HUES6 (cell line): Measurements from ENCODE around the gene PCYT2.
A peak's percentile ranks its signal among the peaks of the same experiment; 100 is the strongest.

Source experiments
- H3K27ac ChIP-seq: 2 replicates; pipeline ENCODE4 v1.7.0; 2013; ENCODE audit warnings: low read depth, mild to moderate bottlenecking, low read length, inconsistent platforms
- H3K27me3 ChIP-seq: 2 replicates; pipeline ENCODE4 v1.6.1; 2013; ENCODE audit warnings: low read length; ENCODE audit not compliant: control insufficient read depth, insufficient read depth
- H3K36me3 ChIP-seq: 2 replicates; pipeline ENCODE4 v1.6.1; 2013; ENCODE audit warnings: low read length; ENCODE audit not compliant: control insufficient read depth, insufficient read depth
- H3K4me1 ChIP-seq: 2 replicates; pipeline ENCODE4 v1.6.1; 2013; ENCODE audit warnings: low read length; ENCODE audit not compliant: control insufficient read depth, insufficient read depth
- H3K4me3 ChIP-seq: 2 replicates; pipeline ENCODE4 v1.5.1; 2013; ENCODE audit warnings: low read depth, low read length
- H3K9ac ChIP-seq: one replicate; pipeline ENCODE4 v1.6.1; 2013; ENCODE audit warnings: mild to moderate bottlenecking, low read length
- H3K9me3 ChIP-seq: 2 replicates; pipeline ENCODE4 v1.6.1; 2013; ENCODE audit warnings: low read depth, low read length; ENCODE audit not compliant: control insufficient read depth, insufficient read depth

Gene PCYT2

DNA sequence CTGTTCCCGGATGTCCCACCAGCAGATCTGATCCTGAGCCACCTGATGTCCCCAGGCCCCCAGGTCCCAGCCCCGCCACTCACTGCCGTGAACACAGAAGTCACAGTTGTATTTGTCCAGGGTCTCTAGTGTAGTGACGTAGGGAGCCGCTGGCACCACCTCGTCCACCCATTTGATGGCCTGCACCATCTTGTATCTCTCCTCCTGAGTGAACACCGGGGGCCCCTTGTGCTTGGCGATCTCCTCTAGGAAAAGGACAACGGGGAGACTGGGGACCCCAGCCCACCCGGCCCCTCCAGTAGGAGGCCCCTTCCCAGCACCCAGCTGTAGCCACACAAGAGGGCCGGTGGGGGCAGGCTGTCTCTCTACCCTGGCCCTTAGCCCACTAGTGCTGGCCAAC, 2.4 kb downstream of the PCYT2 start:
- peaks cover 8% of the 10 kb centered on the region for H3K4me1 ChIP-seq
- H3K4me3 ChIP-seq: no peak overlapping the region
- H3K9ac ChIP-seq: no peak overlapping the region
- H3K36me3 ChIP-seq: peaks cover 67% of the 10 kb centered on the region
- H3K27ac ChIP-seq: no peak overlapping the region
- no peaks in the 10 kb centered on the region for H3K27me3 ChIP-seq
- no peaks in the 10 kb centered on the region for H3K9me3 ChIP-seq

GRCh38 chr17:81907219-81908145, 3.7 kb downstream of the PCYT2 start:
- Histone ChIP-seq H3K27ac (no peak overlapping the region), H3K9me3 (no peaks in the 10 kb centered on the region), H3K4me3 (no peak overlapping the region), H3K4me1 (peaks cover 12% of the 10 kb centered on the region), H3K27me3 (peaks cover 6% of the 10 kb centered on the region), H3K9ac (no peak overlapping the region), H3K36me3 (peaks cover 55% of the 10 kb centered on the region)

GRCh38 chr17:81906476-81907218, 4.6 kb downstream of the PCYT2 start:
- Histone ChIP-seq H3K9me3 (no peaks in the 10 kb centered on the region), H3K9ac (no peak overlapping the region), H3K4me3 (no peak overlapping the region), H3K4me1 (peaks cover 14% of the 10 kb centered on the region), H3K36me3 (peaks cover 51% of the 10 kb centered on the region), H3K27ac (no peak overlapping the region), H3K27me3 (peaks cover 13% of the 10 kb centered on the region)

DNA sequence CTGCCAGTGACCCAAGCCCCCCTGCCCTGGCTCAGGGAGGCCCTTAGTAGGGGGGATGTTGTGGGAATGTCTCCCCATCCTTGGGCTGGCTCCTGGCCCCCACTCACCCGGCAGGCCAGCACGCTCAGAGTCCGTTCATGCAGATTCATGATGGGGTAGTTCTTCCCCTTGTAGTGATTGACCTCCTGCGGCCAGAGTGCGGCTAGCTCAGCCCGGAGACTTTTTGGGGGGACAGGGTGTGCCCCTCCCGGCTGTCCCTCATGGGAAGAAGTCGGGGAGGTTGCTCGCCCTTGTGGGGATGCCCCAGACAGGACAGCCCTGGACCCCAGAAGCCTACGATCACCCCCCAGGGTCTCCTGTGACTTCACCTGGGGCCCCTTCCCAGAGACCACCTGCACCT, 5.2 kb downstream of the PCYT2 start:
- Histone ChIP-seq H3K4me1 (peaks cover 17% of the 10 kb centered on the region), H3K27me3 (peaks cover 19% of the 10 kb centered on the region), H3K9ac (no peak overlapping the region), H3K9me3 (no peaks in the 10 kb centered on the region), H3K27ac (no peak overlapping the region), H3K36me3 (peaks cover 51% of the 10 kb centered on the region), H3K4me3 (no peak overlapping the region)

DNA sequence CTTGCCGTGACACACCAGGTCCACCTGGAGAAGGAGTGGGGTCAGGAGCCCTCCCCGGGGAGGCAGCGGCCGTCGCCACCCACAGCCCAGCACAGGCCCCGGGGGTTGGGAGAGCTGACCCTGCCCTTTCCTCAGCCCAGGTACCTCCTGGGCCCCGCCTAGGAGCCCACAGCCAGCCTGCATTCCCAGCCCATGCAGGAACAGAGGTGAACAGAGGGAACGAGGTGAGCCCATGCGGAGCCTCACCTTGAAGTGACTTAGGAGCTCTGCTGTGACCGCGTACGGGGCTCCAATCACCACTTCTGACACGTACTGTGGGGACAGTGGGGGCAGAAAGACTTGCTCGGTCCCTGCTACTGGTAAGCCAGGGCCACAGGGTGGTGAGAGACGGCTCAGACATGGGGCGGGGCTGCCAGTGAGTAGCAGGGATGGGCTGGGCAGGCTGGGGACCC, 5.7 kb downstream of the PCYT2 start:
- Histone ChIP-seq H3K9me3 (no peaks in the 10 kb centered on the region), H3K4me3 (no peak overlapping the region), H3K9ac (no peak overlapping the region), H3K27me3 (peaks cover 20% of the 10 kb centered on the region), H3K36me3 (peaks cover 53% of the 10 kb centered on the region), H3K4me1 (peaks cover 17% of the 10 kb centered on the region), H3K27ac (no peak overlapping the region)

- no peak overlapping the region for H3K9ac ChIP-seq
- peaks cover 59% of the 10 kb centered on the region for H3K36me3 ChIP-seq
- no peak overlapping the region for H3K4me3 ChIP-seq
- no peaks in the 10 kb centered on the region for H3K9me3 ChIP-seq
- H3K27me3 ChIP-seq: peaks cover 20% of the 10 kb centered on the region
- H3K4me1 ChIP-seq: peaks cover 10% of the 10 kb centered on the region; the same call in 1 of the 2 replicates
- no peak overlapping the region for H3K27ac ChIP-seq
Observed at GRCh38 chr17:81904600-81905423, 6.4 kb downstream of the PCYT2 start.

- peaks cover 63% of the 10 kb centered on the region for H3K36me3 ChIP-seq
- peaks cover 20% of the 10 kb centered on the region for H3K27me3 ChIP-seq
- H3K4me3 ChIP-seq: no peak overlapping the region
- no peak overlapping the region for H3K9ac ChIP-seq
- 0 out of 2 replicates have a peak, but pooled peaks cover 9% of the 10 kb centered on the region for H3K4me1 ChIP-seq
- H3K27ac ChIP-seq: no peak overlapping the region
- no peaks in the 10 kb centered on the region for H3K9me3 ChIP-seq
Observed at GRCh38 chr17:81903896-81904599, 7.2 kb downstream of the PCYT2 start.

- H3K27me3 ChIP-seq: peaks cover 20% of the 10 kb centered on the region
Observed at GRCh38 chr17:81903415-81903831, 7.8 kb downstream of the PCYT2 start.

GRCh38 chr17:81902653-81903414, 8.4 kb downstream of the PCYT2 start:
- Histone ChIP-seq H3K4me1 (0 out of 2 replicates have a peak, but pooled peaks cover 9% of the 10 kb centered on the region), H3K9me3 (no peaks in the 10 kb centered on the region), H3K4me3 (peak overlapping the region; percentile 53), H3K36me3 (peaks cover 65% of the 10 kb centered on the region), H3K27me3 (peaks cover 20% of the 10 kb centered on the region), H3K27ac (no peak overlapping the region), H3K9ac (no peak overlapping the region)

More at GRCh38 chr17:81903415-81903831, 7.8 kb downstream of the PCYT2 start:
- H3K9me3 ChIP-seq: no peaks in the 10 kb centered on the region
- no peak overlapping the region for H3K27ac ChIP-seq
- H3K4me3 ChIP-seq: no peak overlapping the region
- H3K9ac ChIP-seq: no peak overlapping the region
- 0 out of 2 replicates have a peak, but pooled peaks cover 9% of the 10 kb centered on the region for H3K4me1 ChIP-seq
- H3K36me3 ChIP-seq: peaks cover 65% of the 10 kb centered on the region
